ENCODE data around the gene ARL10. TPM values are rescaled to one million over a fixed set of nuclear protein-coding genes. Genes with fewer than 3 reads are reported as not detected.

ARL10 gene
- total and polyA plus RNA-seq, 4 donors, result 1.5 to 13.4 (median 4.3) TPM

- DNase-seq, result no peak
- H3K27ac ChIP-seq (ENCODE audit: low read depth in 1 of 2, low read length in 1 of 2), result no peak overlapping the region
- H3K27me3 ChIP-seq (ENCODE audit: control insufficient read depth in 3 of 3, insufficient read depth in 3 of 3, low read length in 2 of 3), result no peaks in the 10 kb centered on the region
- H3K9ac ChIP-seq (ENCODE audit: insufficient read depth in 1 of 2, low read length in 2 of 2), result no peak overlapping the region
- no peaks in the 10 kb centered on the region for H3K9me3 ChIP-seq (ENCODE audit: control insufficient read depth in 4 of 4, insufficient read depth in 3 of 4, low read length in 3 of 4)
- WGBS, 2 donors, result 85 to 94% methylated on average over 4 of the region's 4 CpGs
- no peak for TF ChIP-seq CTCF (IDR thresholded peaks at IDR 0.05; ENCODE audit: control extremely low read depth, extremely low read depth)
- H3K4me3 ChIP-seq, result no peak overlapping the region
- H3K36me3 ChIP-seq (ENCODE audit: control insufficient read depth in 4 of 4, insufficient read depth in 4 of 4, low read length in 4 of 4), result peaks cover 8 to 32% (median 11%) of the 10 kb centered on the region in 4 donors
- no peak for ATAC-seq (ENCODE audit: insufficient read depth, low FRiP score)
- peaks cover 0 to 29% (median 5%) of the 10 kb centered on the region in 5 donors for H3K4me1 ChIP-seq (ENCODE audit: control insufficient read depth in 5 of 5, insufficient read depth in 5 of 5, low read length in 5 of 5)
Observed at GRCh38 chr5:176391479-176391878, 26.2 kb downstream of the ARL10 start.

DNA sequence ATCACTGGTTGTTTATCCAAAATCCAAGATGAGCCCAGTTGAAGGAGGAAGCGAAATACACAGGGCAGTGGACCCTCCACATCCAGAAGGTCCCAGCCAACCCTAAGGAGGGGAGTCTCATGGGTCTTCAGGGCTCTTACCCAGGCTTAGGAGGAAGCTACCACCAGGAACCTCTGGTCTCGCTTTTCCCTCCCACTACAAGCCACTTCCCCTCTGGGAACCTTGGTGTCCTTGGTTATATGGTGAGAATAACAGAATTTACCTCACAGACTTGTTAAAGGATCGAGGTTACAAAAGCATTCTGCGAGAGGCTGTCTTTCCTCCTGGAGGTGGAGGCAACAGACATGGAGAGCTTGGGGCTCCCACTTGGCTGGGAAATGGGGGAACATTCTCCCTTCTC is 26.7 kb downstream of the ARL10 start:
- no peak for ATAC-seq (ENCODE audit: insufficient read depth, low FRiP score)
- Histone ChIP-seq H3K9ac (ENCODE audit: insufficient read depth in 1 of 2, low read length in 2 of 2) (no peak overlapping the region), H3K9me3 (ENCODE audit: control insufficient read depth in 4 of 4, insufficient read depth in 3 of 4, low read length in 3 of 4) (no peaks in the 10 kb centered on the region), H3K27me3 (ENCODE audit: control insufficient read depth in 3 of 3, insufficient read depth in 3 of 3, low read length in 2 of 3) (no peaks in the 10 kb centered on the region), H3K4me3 (no peak overlapping the region), H3K36me3 (ENCODE audit: control insufficient read depth in 4 of 4, insufficient read depth in 4 of 4, low read length in 4 of 4) (peaks cover 8 to 37% (median 10%) of the 10 kb centered on the region in 4 donors), H3K4me1 (ENCODE audit: control insufficient read depth in 5 of 5, insufficient read depth in 5 of 5, low read length in 5 of 5) (peaks cover 0 to 29% (median 4%) of the 10 kb centered on the region in 5 donors), H3K27ac (ENCODE audit: low read depth in 1 of 2, low read length in 1 of 2) (no peak overlapping the region)
- TF ChIP-seq CTCF (IDR thresholded peaks at IDR 0.05; ENCODE audit: control extremely low read depth, extremely low read depth), result no peak
- 55 to 80% methylated on average over 4 of the region's 4 CpGs for WGBS, 2 donors
- no peak for DNase-seq

- Histone ChIP-seq H3K27ac (ENCODE audit: low read depth in 1 of 2, low read length in 1 of 2) (no peak overlapping the region), H3K36me3 (ENCODE audit: control insufficient read depth in 4 of 4, insufficient read depth in 4 of 4, low read length in 4 of 4) (peaks cover 8 to 43% (median 10%) of the 10 kb centered on the region in 4 donors), H3K9me3 (ENCODE audit: control insufficient read depth in 4 of 4, insufficient read depth in 3 of 4, low read length in 3 of 4) (no peaks in the 10 kb centered on the region), H3K27me3 (ENCODE audit: control insufficient read depth in 3 of 3, insufficient read depth in 3 of 3, low read length in 2 of 3) (no peaks in the 10 kb centered on the region), H3K4me1 (ENCODE audit: control insufficient read depth in 5 of 5, insufficient read depth in 5 of 5, low read length in 5 of 5) (peaks cover 0 to 24% (median 2%) of the 10 kb centered on the region in 5 donors), H3K4me3 (no peak overlapping the region), H3K9ac (ENCODE audit: insufficient read depth in 1 of 2, low read length in 2 of 2) (no peak overlapping the region)
- no peak for DNase-seq
- 95 to 97% methylated on average over 11 of the region's 11 CpGs for WGBS, 2 donors
- no peak for TF ChIP-seq CTCF (IDR thresholded peaks at IDR 0.05; ENCODE audit: control extremely low read depth, extremely low read depth)
- ATAC-seq (ENCODE audit: insufficient read depth, low FRiP score), result no peak
Observed at GRCh38 chr5:176392526-176392925, 27.2 kb downstream of the ARL10 start.

GRCh38 chr5:176394096-176394495 is 28.8 kb downstream of the ARL10 start:
- H3K27me3 ChIP-seq (ENCODE audit: control insufficient read depth in 3 of 3, insufficient read depth in 3 of 3, low read length in 2 of 3), result no peaks in the 10 kb centered on the region
- H3K4me1 ChIP-seq (ENCODE audit: control insufficient read depth in 5 of 5, insufficient read depth in 5 of 5, low read length in 5 of 5), result peaks cover 0 to 19% (median 0%) of the 10 kb centered on the region in 5 donors
- no peak overlapping the region for H3K4me3 ChIP-seq
- no peaks in the 10 kb centered on the region for H3K9me3 ChIP-seq (ENCODE audit: control insufficient read depth in 4 of 4, insufficient read depth in 3 of 4, low read length in 3 of 4)
- WGBS, 2 donors, result 95% methylated on average over 9 of the region's 9 CpGs
- no peak for TF ChIP-seq CTCF (IDR thresholded peaks at IDR 0.05; ENCODE audit: control extremely low read depth, extremely low read depth)
- H3K9ac ChIP-seq (ENCODE audit: insufficient read depth in 1 of 2, low read length in 2 of 2), result no peak overlapping the region
- peaks cover 10 to 49% (median 11%) of the 10 kb centered on the region in 4 donors for H3K36me3 ChIP-seq (ENCODE audit: control insufficient read depth in 4 of 4, insufficient read depth in 4 of 4, low read length in 4 of 4)
- ATAC-seq (ENCODE audit: insufficient read depth, low FRiP score) (no peak), DNase-seq (no peak)
- no peak overlapping the region for H3K27ac ChIP-seq (ENCODE audit: low read depth in 1 of 2, low read length in 1 of 2)

Data from lung (tissue), 12 donors.